T47D (cell line): ENCODE results near the gene CRYGB.

Experiments used
- DNase-seq, 2 experiments: peaks; one replicate each; pipeline versions ENCODE4 v3.0.0 to v3.0.0-alpha.2; 2011 to 2012; ENCODE audit warnings: low read depth in 1 of 2, low spot score in 1 of 2
- JUND ChIP-seq: IDR thresholded peaks from 2 replicates; pipeline ENCODE4 v1.6.1; 2012; ENCODE audit warnings: low read depth
- in situ Hi-C: cut with HindIII; loops from 2 replicates; pipeline ENCODE4 v1.10.0; 2016; ENCODE audit warnings: low sequenced_read_pairs, low pct_unique_long_range_greater_than_20kb

CRYGB gene

GRCh38 chr2:208175069-208175839 lies 29.3 kb upstream of the CRYGB start:
- in situ Hi-C loops = no loop called here
- no peak for TF ChIP-seq JUND
- DNase-seq = peak; percentile 17 to 80

DNA sequence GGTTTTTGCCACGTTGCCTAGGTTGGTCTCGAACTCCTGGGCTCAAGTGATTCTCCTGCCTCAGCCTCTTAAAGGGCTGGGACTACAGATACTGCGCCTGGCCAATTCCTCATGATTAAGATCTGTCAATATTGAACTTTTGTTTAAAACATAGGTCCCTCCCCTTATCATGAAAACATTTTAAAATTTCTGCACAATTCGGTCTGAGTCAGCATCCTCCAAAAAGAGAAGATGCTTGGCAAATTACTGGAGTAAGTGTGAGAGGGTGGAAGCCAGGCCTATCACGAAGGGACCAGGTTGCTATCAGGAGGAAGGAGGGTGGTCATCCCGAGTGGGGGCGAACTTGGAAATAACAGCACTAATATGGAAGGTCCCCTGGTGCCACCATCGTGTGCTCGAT lies 28.2 kb upstream of the CRYGB start:
- in situ Hi-C loops = no loop called here
- no peak for TF ChIP-seq JUND
- DNase-seq = no peak

DNA sequence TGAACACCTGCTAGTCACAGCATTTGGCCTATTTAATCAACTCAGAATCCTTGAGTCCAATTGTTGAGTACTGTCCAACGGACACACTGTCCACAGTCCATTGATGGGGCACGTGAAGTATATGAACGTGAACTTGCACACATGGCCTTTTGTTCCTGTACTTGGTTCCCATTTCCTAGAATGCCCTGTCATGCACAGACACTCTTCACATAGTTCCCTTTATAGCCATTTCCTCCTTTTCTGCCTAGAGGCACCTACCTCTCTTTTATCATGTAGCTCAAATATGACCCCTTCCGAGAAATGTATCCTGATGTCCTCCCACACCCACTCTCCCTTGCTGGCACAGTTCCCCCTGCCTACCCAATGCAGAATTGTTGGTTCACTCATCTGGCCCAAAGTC lies 26.2 kb upstream of the CRYGB start:
- in situ Hi-C loops = no loop called here
- no peak for TF ChIP-seq JUND
- no peak for DNase-seq

DNA sequence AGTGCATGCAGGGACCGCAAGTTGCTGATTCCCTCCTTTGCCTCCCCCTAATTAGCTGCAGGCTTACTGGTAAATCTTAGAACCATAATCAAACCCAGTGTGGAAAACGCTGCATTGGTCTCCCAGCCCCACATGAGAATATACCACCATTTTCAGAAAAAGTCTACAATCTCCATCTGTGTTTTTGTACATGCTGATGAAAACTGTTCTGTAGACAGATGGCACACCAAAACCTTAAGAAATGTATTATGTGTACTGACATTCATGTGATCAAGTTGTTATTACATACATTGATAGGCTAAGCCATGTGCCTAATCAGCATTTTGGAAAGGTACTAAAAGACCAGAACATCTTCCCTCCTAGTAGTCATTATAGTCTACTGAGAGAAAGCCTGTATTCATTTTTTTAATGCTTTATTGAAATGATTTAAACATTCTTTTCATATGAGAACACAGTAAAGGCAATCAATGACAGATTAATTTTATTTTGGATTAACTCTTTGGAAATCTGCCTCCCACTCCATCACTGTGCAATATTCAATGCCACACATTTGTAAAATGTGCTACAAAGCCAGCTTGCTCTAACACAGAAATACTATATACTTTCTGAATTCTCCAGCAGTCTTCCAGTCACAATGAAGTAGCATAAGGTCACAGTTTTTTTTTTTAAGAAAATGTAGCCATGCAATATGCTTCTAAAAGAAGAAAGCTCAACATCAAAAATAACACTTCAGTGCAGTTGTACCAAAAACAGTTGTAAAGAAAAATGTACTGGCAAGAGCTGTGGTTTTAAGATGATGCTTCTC lies 19.2 kb upstream of the CRYGB start:
- no peak for DNase-seq
- TF ChIP-seq JUND = no peak
- in situ Hi-C loops = no loop called here

DNA sequence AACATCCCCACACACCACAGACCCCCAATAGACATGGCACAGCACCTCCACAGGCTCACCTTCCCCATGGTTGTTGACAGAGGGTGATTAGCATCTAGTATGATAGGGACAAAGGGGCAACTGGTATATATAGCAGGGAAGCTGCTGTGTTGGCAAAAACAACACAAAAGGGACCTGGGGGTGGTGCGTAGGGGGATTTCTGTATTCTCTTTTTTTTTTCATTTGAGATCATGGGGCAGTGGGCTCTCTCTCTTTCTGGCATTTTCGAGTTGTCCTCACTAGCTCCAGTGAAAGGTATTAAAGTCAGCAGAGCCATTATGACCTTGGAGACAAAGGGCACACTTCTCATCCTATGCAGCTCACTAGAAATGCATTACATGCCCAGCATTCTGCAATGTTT lies 17.5 kb upstream of the CRYGB start, which contains the start of gene CRYGA:
CRYGA (minus strand) TSS at position 101 of the 400 bp plus-strand sequence; CDS start at position 68, 33 bp downstream.
- in situ Hi-C loops = no loop called here
- no peak for DNase-seq
- TF ChIP-seq JUND = no peak

DNA sequence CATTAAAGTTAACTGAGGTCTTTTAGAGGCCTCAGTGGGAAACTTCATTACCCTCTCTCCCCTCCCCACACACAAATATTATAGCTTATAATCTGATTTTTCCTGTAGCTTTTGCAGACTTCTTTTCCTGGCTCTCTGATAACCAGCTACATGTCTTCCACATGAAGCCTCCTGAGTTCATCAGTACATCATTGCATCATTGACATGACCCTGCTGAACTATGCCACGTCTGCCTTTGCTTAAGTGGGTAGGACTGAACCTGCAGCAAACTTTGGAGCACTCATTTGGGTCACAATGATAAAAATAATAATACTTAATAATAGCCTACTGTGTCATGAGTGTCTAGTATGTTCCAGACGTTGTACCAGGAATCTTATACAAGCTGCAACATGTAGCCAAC lies 10.5 kb upstream of the CRYGB start:
- in situ Hi-C loops = no loop called here
- TF ChIP-seq JUND = no peak
- DNase-seq = no peak

DNA sequence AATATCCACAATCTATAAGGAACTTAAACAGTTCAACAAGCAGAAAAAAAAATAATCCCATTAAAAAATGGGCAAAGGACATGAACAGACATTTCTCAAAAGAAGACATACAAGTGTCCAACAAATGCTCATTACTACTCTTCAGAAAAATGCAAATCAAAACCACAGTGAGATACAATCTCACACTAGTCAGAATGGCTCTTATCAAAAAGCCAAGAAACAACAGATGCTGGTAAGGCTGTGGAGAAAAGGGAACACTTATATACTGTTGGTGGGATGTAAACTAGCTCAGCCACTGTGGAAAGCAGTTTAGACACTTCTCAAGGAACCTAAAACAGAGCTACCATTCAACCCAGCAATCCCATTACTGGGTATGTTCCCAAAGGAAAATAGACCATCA lies 7.2 kb upstream of the CRYGB start:
- in situ Hi-C loops = no loop called here
- DNase-seq = no peak

DNA sequence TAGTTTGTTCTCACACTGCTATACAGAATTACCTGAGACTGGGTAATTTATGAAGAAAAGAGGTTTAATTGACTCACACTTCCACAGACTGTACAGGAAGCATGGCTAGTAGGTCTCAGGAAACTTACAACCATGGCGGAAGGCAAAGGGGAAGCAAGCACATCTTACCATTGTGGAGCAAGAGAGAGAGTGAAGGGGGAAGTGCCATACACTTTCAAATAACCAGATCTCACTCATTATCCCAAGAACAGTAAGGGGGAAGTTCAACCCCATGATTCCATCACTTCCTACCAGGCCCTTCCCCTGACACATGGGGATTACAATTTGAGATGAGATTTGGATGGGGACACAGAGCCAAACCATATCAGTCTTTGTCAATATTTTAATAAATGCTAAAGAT lies 5.0 kb upstream of the CRYGB start:
- no peak for DNase-seq
- no peak for TF ChIP-seq JUND
- in situ Hi-C loops = no loop called here

More for the DNA sequence above, 7.2 kb upstream of the CRYGB start:
- TF ChIP-seq JUND = no peak

GRCh38 chr2:208150094-208150493 lies 4.1 kb upstream of the CRYGB start:
- in situ Hi-C loops = no loop called here
- no peak for TF ChIP-seq JUND
- no peak for DNase-seq

DNA sequence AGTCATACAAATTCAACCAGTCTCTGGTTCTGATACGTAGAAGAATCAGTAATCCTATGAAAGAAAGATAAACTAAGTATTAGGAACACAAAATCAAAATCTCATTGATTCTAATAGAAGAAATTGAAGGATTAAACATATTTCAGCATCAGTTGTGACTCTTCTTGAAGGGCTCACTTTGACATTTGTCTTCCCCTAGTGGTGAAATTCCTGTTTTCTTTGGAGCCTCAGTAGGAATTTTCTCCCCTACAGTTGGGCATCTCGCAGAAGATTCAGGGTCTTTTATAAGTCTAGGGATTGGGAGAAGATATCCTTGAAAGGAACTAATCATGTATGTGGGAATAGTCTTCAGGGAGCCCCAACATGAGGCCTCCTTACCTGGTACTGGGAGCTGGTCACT lies 2.8 kb upstream of the CRYGB start:
- in situ Hi-C loops = no loop called here
- TF ChIP-seq JUND = no peak
- DNase-seq = no peak

DNA sequence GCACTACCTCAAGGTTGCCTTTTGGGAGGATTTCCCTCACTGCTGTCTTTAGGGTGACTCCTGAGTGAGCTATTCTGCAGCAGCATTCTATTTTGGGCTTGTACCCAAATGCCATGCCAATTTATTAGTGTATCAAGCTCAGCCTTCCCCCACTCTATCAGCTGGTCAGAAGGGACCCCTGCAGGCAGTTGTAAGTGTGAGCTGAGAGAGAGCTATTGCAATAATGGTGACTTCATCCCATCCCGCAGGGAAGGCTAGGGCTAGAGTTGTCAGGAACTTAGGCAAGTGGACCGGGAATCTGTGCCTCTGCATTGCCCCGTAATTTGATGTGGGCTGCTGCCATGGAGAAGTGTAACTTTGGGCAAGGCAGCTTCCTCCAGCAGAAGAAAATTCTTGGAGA lies 1.8 kb upstream of the CRYGB start:
- no peak for TF ChIP-seq JUND
- no peak for DNase-seq
- in situ Hi-C loops = no loop called here

DNA sequence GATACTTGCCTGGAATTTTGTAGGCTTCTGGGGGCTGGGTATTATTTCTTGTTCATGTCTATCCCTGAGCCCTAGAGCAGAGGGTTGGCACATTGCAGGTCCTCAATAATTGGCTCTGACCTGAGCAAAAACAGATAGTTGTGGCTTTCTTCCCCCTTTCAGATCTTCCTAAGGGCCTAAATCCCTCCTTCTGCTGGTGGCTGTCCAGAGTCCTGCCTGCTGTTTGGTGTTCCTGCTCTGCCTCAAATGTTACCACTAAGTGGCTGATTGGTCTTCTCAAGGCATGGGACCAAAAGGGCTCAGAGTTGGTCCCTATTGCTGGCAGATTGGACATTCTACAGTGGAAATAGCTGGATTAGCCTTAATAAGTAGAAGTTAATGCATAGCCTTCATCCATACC lies 1.1 kb upstream of the CRYGB start:
- no peak for TF ChIP-seq JUND
- in situ Hi-C loops = no loop called here
- DNase-seq = no peak
